Lower lobe of right lung (tissue), 2 donors: ENCODE measurements around the gene PHF12. TPM values are rescaled to one million over a fixed set of nuclear protein-coding genes. Genes with fewer than 3 reads are reported as not detected.
A peak's percentile ranks its signal among the peaks of the same experiment; 100 is the strongest.

Source experiments
- ATAC-seq, 2 donors: fragments of 200-7000 bp; cut with Tn5 transposase; one replicate each; pipeline ENCODE4 v1.9.1; 2020 to 2022; ENCODE audit warnings: mild to moderate bottlenecking in 2 of 2, moderate library complexity in 2 of 2
- DNase-seq: peaks from one replicate; pipeline ENCODE4 v3.0.0-alpha.2; 2020
- H3K27ac ChIP-seq: fragments of 200-600 bp; one replicate; pipeline ENCODE4 v1.8.0; 2022
- H3K27me3 ChIP-seq: fragments of 200-600 bp; one replicate; pipeline ENCODE4 v1.8.0; 2022; ENCODE audit warnings: low read depth
- H3K36me3 ChIP-seq: fragments of 200-600 bp; one replicate; pipeline ENCODE4 v1.8.0; 2022; ENCODE audit warnings: mild to moderate bottlenecking
- H3K4me1 ChIP-seq: fragments of 200-600 bp; one replicate; pipeline ENCODE4 v1.8.0; 2022
- H3K4me3 ChIP-seq: fragments of 200-600 bp; one replicate; pipeline ENCODE4 v1.8.0; 2022; ENCODE audit warnings: mild to moderate bottlenecking
- H3K9me3 ChIP-seq: fragments of 200-600 bp; one replicate; pipeline ENCODE4 v1.8.0; 2022
- intact Hi-C: fragments of 100-400 bp; cut with DNase I; formaldehyde crosslinking; loops from one replicate; pipeline ENCODE4 v1.11.0; 2022
- total RNA-seq: library from RNA; stranded (reverse); fragmentation: NEBNext Ultra II Directional; extraction: Animal tissue kit (Norgen Biotek cat#: 25700); gene quantifications from one replicate; pipeline ENCODE4 v1.2.1, GENCODE V29; 2021
- TF ChIP-seq, protein P1 (sequence below): fragments of 200-600 bp; IDR thresholded peaks from one replicate; pipeline ENCODE4 v1.8.0; 2022; ENCODE audit warnings: antibody characterized with exemption, mild to moderate bottlenecking
- donor health status: DM: no; HTN: yes; CAD: no; lungs with severe emphysema.

The PHF12 gene
- total RNA-seq, 1 donor from 2014 or later, result 36.2 TPM

DNA sequence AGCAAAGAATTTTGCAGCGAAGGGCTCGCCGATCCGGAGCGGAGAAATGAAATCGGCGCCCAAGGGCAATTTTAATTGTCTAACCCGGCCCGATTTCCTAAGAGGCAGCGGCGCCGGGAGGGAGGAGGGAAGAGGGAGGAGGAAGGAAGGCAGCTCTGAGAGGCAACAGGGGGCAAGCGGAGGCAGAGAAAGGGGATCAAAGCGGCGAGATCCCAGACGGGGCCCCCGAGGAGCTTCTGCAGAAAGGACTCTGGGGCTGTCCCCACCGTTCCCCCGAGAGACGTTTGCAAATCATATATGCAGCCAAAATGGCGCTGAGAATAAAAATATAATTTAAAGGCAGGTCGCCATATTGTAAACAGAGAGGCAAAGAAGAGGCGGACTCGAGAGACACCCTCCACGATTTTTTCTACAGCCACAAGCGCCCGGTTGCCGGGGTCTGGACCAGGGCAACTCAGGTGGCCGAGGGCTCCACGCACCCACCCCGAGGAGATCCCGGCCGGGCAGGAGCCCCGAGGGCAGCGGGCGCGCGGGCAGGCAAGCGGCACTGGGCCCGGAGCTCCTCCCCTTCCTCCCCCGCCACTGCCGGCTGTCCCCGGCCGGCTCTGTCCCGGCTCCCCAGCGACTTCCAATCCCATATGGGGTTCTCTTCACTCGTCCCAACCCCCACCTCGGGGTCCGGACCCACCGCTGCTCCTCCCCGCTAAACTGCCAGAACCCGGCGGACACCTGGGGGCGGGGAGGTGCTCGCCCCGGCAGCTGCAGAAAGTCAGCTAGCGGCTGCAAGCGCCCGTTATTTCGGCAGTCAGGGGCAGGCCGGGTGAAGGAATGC lies 1.9 kb downstream of the PHF12 start:
- DNase-seq, result peak; percentile 77
- Histone ChIP-seq H3K36me3 (no peaks in the 10 kb centered on the region), H3K4me3 (peak overlapping the region; percentile 86), H3K9me3 (no peaks in the 10 kb centered on the region), H3K27me3 (no peaks in the 10 kb centered on the region), H3K4me1 (peaks cover 51% of the 10 kb centered on the region), H3K27ac (peak overlapping the region; percentile 90)
- intact Hi-C loops, result no loop called here
- TF ChIP-seq, protein P1, sequence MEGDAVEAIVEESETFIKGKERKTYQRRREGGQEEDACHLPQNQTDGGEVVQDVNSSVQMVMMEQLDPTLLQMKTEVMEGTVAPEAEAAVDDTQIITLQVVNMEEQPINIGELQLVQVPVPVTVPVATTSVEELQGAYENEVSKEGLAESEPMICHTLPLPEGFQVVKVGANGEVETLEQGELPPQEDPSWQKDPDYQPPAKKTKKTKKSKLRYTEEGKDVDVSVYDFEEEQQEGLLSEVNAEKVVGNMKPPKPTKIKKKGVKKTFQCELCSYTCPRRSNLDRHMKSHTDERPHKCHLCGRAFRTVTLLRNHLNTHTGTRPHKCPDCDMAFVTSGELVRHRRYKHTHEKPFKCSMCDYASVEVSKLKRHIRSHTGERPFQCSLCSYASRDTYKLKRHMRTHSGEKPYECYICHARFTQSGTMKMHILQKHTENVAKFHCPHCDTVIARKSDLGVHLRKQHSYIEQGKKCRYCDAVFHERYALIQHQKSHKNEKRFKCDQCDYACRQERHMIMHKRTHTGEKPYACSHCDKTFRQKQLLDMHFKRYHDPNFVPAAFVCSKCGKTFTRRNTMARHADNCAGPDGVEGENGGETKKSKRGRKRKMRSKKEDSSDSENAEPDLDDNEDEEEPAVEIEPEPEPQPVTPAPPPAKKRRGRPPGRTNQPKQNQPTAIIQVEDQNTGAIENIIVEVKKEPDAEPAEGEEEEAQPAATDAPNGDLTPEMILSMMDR, result no peak
- ATAC-seq, result peak in 1 of 2 donors; percentile 7

DNA sequence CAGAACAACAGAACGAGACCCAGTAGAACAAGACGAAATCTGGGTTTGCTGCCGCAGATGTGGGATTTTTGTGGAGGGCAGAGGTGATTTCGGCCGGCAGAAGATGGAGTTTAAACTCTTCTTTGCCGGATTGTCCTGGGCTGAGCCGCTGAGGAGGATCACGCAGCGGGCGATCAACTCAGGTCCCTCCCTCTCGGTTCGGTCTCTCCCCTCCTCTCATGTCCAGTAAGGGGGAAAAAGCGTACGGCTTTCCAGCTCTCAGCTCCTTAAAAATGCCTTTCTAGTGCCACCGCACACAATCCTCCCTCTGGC lies 2.5 kb downstream of the PHF12 start:
- intact Hi-C loops, result no loop called here
- Histone ChIP-seq H3K9me3 (no peaks in the 10 kb centered on the region), H3K36me3 (peaks cover 5% of the 10 kb centered on the region), H3K27me3 (no peaks in the 10 kb centered on the region), H3K4me1 (peaks cover 56% of the 10 kb centered on the region), H3K27ac (peak overlapping the region; percentile 90), H3K4me3 (peak overlapping the region; percentile 86)
- DNase-seq, result no peak
- TF ChIP-seq, protein P1, result no peak
- ATAC-seq, result no peak

DNA sequence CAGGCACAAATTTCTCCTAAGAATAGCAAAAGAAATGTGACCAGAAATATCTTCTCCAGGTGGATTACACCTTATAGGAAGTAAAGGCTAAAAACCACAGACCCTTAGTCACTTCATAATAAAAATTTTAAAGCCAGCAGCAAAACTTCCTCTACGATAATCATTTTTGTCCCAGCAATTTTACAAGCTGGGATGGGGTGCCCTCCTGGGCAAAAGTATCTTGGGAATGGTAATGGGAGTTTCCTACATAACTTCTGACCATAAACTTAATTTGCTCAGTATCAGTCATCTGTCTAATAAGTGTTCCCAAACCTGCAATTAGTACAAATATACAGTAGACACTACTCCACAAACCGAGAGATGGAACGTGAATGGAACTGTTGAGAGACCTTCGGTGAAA lies 3.0 kb downstream of the PHF12 start:
- TF ChIP-seq, protein P1, result no peak
- peak overlapping the region; percentile 90 for H3K27ac ChIP-seq
- no peak for ATAC-seq

DNA sequence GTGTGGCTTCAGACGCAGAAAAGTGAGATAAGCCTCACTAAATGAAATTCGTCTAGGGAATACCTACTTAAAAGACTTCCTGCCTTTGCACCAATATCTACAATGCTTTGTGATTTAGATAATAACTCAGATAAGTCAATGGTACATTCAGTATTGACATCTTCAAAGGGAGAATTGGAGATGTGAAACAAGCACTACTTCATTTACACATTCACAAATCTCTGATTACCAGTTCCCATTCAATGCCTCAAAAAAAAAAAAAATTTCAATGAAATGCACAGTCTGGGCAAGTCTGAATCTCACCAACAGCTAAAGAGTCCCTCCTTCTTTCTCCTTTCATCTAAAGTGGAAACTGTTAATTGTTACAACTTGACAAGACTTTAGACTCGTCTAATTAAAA lies 3.7 kb downstream of the PHF12 start:
- Histone ChIP-seq H3K36me3 (peaks cover 12% of the 10 kb centered on the region), H3K27ac (no peak overlapping the region), H3K27me3 (no peaks in the 10 kb centered on the region), H3K9me3 (no peaks in the 10 kb centered on the region), H3K4me1 (peaks cover 50% of the 10 kb centered on the region), H3K4me3 (no peak overlapping the region)
- ATAC-seq (no peak), DNase-seq (no peak)
- TF ChIP-seq, protein P1, result no peak
- intact Hi-C loops, result no loop called here

More for the DNA sequence above, 3.0 kb downstream of the PHF12 start:
- intact Hi-C loops, result no loop called here
- DNase-seq, result no peak
- H3K27me3 ChIP-seq, result no peaks in the 10 kb centered on the region
- peaks cover 10% of the 10 kb centered on the region for H3K36me3 ChIP-seq
- H3K9me3 ChIP-seq, result no peaks in the 10 kb centered on the region
- H3K4me3 ChIP-seq, result peak overlapping the region; percentile 86
- H3K4me1 ChIP-seq, result peaks cover 57% of the 10 kb centered on the region

DNA sequence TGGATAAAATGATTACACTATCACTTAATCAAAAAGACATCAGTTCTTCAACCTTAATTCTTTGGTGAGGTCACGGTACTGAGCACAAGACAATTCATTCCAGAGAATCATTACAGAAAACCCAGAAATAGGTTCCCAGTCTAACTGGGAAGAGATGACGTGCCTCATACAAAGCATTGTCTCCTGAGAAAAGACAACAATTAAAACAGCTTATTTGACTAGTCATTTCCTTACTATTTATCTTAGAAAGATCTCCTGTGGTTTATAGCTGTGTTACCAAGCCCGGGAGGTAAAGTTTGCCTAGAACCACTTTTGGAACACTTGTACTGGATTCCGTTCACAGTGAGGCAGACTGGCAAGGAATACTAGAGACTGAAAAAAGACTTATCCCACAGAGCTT lies 5.1 kb downstream of the PHF12 start:
- TF ChIP-seq, protein P1, result no peak
- DNase-seq, result no peak
- peaks cover 51% of the 10 kb centered on the region for H3K4me1 ChIP-seq
- H3K9me3 ChIP-seq, result no peaks in the 10 kb centered on the region
- H3K27me3 ChIP-seq, result no peaks in the 10 kb centered on the region
- peak overlapping the region; percentile 24 for H3K27ac ChIP-seq
- no peak for ATAC-seq
- intact Hi-C loops, result no loop called here
- peaks cover 12% of the 10 kb centered on the region for H3K36me3 ChIP-seq
- no peak overlapping the region for H3K4me3 ChIP-seq
